DMS53 treated with DMSO at 0.1 percent for 48 hours (cell line): ENCODE results near the gene SMIM8.

Source experiments
- DNase-seq: peaks from one replicate; lab custom pipeline; 2025; ENCODE audit not compliant: unreplicated experiment; lab: John Stamatoyannopoulos, UW

The SMIM8 gene

GRCh38 chr6:87384038-87384437 lies 61.6 kb downstream of the SMIM8 start:
- no peak for DNase-seq

- no peak for DNase-seq
Observed at GRCh38 chr6:87384449-87384848, 62.1 kb downstream of the SMIM8 start.

- DNase-seq, result peak; percentile 7
Observed at GRCh38 chr6:87391334-87391733, 68.9 kb downstream of the SMIM8 start.
